HG02678 (cell line): Measurements from ENCODE around the gene ECE1.
"Not testable (repeated sequence)": the region's sequence is repeated elsewhere in the genome, so short reads cannot be mapped to it uniquely, and the experiment has no call there.

Experiments
- ATAC-seq: cut with Tn5 transposase; IDR thresholded peaks from one replicate; pipeline ENCODE4 v1.9.1; 2021; ENCODE audit warnings: mild to moderate bottlenecking, moderate library complexity; ENCODE audit not compliant: unreplicated experiment

The ECE1 gene

DNA sequence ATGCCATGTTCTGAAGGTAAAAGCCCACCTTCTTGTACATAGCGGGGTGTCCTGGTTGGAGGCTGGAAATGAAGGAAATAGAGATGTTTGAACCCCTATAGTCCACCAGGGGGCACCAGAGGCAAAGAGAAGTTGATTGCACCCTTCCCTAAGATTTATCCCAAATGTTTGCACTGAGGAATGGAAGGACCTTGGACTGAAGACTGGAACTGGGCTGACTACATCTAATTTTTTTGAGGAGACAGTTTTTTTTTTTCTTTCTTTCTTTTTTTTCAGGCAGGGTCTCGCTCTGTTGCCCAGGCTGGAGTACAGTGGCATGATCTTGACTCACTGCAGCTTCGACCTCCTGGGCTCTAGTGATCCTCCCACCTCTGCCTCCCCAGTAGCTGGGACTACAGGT, 58.2 kb downstream of the ECE1 start:
- no peak for ATAC-seq

DNA sequence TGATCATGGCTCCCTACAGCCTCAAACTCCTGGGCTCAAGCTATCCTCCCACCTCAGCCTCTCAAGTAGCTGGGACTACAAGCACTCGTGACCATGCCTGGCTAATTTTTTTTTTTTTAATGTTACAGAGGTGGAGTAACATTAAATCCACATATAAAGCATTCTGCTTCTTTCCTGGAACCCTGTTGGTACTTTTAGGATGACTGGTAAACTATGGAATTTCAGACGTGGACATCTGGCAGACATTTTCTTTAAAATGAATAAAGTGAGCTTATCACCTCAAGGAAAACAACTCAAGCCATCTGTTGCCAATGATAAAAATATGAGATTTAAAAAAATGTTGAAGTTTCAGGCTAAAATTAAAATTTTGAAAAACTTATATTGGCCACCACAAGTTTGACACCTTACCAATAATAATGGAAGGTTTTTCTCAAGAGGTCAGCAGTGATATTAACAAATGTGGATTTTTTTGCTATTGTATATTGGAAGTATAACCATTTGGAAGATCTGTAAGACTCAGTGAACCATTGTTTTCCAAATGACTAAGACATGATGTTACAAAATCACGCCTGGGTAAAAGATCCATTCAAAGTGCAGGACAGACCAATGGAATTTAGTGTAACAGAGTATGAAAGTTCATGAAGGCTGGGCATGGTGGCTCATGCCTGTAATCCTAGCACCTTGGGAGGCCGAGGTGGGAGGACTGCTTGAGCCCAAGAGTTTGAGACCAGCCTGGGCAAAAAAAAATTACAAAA, 60.8 kb downstream of the ECE1 start:
- no peak for ATAC-seq

DNA sequence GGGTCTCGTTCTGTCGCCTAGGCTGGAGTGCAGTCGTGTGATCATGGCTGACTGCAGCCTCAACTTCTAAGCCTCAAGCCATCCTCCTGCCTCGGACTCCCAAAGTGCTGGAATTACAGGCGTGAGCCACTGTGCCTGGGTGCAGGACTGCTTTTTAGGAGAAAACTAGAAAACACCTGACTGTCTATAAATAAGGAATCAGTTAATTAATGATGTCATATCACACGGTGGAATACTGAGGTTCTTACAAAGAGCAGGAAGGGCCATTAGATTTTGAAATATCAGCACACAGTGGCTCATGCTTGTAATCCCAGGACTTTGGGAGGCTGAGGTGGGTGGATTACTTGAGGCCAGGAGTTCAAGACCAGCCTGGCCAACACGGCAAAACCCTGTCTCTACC, 62.0 kb downstream of the ECE1 start:
- not testable (repeated sequence) for ATAC-seq

DNA sequence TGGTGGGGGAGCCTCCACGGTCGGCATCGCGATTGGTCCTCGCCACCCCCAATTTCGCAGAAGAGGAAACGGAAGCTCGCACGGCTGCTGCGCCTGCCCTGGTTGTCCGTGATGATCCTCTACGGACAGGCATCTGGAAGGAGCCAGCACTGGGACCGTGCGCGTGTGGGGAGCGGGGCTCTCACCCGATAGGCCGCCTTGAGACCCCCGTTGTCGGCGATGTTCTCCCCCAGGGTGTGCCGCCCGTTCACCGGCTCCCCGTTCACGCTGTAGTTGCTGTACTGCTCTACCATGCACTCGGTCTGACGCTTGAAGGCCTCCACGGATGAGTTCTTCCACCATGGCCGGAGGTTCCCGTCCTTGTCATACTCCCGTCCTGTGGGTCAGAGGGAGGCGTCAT, 65.2 kb downstream of the ECE1 start:
- no peak for ATAC-seq

DNA sequence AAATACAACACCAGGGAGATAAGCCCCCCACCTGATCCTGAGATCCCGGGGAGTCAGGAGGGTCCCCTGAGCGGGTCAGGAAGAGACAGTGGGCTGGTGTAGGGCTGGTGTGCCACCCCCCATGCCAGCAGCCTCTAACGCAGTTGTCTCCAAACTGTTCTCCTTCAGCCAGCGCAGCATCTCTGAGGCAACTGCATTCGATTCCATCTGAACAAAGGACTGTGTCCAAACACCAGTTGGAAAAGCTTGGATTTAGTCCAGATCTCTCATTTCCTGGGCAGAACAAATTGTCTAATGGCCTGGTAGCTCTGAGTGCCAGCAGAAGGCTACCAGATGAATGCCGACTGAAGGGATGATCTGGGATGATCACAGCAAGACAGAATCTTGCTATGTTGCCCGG, 69.4 kb downstream of the ECE1 start:
- ATAC-seq, result no peak

DNA sequence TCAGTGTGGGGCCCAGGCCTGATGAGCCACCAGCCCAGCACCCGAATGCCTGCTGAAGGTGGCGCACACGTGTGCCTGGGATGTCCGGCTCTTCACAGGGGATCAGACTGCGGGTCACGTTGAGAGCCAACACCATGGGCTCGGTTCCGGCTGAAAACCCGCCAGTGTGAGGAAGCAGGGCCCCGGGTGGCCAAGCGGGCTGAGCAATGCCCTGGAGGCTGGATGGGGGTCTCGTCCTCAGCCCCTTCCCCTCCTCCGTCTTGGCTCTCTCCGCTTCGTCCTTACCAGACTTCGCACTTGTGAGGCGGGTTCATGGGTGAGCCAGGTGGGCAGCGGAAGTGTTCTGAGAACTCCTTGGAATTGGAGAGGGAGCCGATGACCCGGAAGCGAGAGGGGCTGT, 70.6 kb downstream of the ECE1 start:
- ATAC-seq, result no peak

DNA sequence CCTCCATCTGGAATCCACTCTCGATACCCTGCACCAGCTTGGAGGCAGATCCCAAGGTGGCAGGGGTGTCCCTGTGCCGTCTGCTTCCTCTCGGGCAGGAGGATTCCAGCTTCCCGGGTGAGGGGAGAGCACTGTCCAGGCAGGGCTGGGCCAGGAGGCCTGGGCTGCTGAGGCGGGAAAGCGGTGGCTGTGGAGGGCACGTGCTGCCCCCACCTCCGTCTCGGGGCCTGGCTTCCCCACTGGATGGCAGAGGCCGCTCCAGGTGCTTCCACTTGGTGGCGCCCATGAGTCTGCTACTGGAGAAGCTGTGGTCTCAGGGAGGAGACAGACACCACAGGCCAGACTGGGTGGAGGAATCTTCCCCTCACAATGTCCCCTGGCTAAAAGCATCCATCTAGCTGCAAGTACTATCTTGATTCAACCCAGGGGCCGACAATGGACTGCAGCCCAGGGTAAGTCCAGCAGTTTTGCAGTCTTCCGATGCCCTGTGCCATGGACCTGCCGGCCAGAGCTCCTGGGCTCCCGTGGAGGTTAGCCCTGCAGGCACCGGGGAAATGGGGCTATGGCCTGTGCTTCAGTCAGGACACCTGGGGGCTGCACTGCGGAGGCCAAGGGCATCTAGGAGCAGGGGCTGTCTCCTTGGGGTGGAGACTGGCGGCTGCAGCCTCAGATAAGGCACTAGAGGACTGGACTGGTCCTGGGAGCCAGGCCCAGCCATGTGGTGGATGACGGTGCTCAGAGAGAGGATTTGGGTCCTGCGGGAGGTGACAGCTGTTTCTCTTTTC, 72.3 kb downstream of the ECE1 start:
- no peak for ATAC-seq

DNA sequence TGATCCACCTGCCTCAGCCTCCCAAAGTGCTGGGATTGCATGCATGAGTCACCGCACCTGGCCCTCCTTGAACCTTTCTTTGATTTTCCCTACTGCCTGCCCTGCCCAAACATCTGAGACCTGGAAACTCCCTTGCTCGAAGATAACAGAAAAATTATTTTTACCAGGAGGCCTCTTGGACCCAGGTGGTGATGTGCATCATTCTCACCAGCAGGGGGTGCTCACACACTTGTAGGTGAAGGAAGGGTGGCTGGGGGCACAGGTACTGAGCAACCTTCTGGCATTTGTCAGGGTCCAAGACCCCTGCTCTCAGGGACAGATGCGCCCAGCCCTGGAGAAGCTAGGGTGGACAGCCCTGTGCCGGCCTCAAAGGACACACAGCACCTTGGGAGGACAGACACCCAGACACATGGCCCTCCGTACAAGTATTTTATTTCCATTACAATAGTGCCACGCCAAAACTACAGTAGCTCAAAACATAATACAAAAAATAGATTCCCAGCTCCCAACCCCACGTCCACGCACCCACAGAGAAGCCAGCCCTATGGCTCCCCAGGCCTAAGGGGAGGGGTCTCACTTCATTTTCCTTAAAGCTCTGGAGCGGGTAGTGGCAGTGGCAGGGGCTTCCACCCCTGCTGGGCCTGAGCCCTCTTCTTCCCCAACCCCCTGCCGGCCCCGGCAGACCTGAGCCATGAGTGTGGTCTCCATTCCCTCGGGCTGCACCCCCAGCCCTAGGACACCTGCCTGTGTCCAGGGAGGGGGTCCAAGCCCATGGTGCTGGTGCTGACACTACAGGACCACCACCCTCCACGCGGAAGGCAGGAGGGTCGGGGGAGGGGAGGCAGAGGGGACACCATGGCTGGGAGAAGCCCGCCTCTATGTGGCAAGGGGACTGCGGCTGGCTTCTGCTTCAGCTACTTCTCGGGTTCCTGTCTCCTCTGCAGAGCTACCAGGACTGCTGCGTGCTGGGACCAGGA, 73.1 kb downstream of the ECE1 start:
- ATAC-seq, result no peak

DNA sequence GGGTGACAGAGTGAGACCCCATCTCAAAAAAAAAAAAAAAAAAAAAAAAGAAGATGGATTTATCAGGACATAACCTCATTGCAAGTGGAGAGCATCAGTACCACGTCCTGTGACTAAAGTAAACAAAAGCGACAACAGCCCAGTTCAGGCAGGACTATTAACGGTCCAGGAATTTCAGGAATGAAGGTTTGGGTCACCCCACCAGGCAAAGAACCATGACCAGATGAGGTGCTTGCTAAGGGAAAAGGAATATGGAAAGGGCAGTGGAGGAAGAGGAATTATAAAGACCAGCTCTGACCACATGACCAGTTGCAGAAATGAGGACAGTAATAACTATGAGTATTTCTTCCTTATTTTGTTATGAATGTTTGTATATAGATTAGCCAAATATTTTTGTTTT, 78.1 kb downstream of the ECE1 start:
- ATAC-seq, result no peak

DNA sequence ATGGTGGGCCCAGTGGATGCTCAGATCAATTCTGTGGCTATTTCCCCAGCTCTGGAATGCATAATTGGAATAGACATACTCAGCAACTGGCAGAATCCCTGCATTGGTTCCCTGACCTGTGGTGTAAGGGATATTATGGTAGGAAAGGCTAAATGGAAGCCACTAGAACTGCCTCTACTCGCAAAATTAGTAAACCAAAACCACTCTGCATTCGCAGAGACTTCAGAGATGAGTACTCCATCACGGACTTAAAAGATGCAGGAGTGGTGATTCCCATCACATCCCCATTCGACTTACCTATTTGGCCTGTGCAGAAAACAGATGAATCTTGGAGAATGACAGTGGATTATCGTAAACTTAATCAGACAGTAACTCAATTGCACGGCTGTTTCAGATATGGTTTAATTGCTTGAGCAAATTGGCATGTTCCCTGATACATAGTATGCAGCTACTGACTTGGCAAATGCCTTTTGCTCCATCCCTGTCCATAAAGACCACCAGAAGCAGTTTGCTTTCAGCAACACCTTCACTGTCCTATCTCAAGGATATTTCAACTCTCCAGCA, 82.0 kb downstream of the ECE1 start:
- ATAC-seq, result not testable (repeated sequence)

DNA sequence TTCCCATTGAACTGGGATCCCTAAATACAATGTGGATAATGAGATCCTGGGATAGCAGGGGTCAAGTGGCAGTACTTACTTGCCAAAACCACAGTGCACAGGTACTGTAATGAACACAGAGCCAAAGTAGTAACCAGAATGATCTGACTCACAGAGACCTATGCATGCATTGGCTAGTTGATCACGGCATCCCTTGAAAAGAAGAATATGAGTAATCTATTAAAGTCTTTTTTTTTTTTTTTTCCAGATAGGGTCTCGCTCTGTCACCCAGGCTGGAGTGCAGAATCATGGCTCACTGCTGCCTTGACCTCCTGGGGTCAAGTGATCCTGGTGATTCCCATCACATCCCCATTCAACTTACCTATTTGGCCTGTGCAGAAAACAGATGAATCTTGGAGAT, 84.1 kb downstream of the ECE1 start:
- ATAC-seq, result no peak

DNA sequence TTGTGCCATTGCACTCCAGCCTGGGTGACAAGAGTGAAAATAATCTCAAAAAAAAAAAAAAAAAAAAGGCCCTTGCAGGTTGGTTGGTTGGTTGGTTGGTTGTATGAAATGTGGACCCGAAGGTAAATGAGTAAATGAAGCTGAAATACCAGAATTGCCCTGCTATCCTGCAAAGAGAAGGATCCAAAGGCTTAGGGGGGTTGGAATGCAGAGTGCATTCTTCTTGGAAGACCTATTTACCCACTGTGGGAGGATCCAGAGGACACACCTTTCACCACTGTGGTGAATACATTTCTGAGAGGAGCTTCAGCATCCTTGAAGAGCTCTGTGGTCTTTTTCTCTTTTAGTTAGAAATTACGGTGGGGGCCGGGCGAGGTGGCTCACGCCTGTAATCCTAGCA, 84.8 kb downstream of the ECE1 start:
- ATAC-seq, result no peak

DNA sequence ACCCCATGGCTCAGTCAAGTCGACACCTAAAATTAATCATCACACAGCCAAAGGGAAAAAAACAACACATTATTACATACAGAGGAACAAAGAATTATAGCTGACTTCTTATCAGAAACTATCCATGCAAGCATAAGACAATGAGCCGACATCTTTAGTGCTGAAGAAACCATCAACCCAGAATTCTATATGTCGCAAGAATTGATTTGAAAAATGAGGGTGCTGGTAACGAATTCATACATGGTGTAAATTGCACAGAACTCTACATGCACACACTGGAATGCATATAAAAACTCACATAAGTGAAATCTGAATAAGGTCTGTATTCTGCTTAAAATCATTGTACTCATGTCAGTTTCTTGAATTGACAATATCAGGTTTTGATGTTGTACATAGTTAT, 88.6 kb downstream of the ECE1 start:
- no peak for ATAC-seq

DNA sequence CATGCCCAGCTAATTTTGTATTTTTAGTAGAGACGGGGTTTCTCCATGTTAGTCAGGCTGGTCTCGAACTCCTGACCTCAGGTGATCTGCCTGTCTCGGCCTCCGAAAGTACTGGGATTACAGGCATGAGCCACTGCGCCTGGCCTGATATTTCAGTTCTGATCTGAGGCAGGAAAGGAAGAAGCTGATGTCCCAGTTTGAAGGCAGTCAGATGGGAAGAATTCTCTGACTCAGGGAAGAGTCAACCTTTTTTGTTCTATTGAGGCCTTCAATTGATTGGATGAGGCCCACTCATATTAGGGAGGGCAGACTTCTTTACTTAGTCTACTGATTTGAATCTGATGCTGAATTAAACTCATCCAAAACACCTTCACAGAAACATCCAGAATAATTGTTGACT, 89.0 kb downstream of the ECE1 start:
- not testable (repeated sequence) for ATAC-seq

DNA sequence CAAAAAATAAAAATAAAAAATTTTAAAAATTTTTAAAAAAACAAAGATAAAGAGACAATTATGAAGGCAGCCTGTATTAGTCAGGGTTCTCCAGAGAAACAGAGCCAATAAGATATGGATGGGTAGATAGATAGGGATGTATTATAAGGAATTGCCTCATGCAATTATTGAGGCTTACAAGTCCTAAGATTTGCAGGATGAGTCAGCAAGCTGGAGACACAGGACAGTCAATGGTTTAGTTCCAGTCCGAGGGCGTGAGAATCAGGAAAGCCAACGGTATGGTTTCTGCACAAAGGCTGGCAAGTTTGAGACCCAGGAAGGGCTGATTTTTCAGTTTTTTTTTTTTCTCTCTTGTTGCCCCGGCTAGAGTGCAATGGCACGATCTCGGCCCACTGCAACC, 89.5 kb downstream of the ECE1 start:
- no peak for ATAC-seq

DNA sequence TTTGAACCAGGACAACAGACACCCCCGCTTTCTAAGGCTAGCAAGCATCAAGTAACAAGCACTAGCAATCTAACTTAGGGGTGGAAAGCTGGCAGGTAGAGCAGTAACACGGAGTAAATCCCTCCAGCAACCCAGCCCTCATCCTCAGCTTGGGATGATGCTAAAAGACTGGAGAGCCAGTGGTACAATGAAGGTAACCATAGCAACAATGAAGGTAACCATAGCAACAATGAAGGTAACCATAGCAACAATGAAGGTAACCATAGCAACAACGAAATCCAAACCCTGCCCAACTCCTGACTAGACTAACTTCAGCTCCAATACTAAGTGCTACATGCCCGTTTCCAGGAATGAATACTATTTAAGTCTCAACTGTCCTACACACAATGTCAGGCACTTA, 91.3 kb downstream of the ECE1 start:
- no peak for ATAC-seq

DNA sequence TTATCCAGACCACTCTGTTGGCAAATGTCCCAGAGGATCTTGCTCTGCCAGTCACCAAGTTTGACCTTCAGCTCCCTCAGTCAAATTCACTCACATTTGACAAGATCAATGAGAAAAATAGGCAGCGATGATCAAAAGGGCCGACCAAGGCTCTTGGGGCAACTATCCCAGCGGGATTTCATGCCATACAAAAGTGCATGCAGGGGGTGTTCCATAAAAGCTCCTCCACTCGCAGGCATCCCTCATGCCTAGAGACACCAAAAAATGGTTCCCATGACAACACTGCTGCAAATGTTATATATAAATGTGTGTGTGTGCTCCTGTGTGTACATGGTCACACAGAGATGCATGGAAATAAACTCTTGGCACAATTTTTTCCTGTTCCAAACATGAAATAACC, 97.4 kb downstream of the ECE1 start:
- ATAC-seq, result no peak

DNA sequence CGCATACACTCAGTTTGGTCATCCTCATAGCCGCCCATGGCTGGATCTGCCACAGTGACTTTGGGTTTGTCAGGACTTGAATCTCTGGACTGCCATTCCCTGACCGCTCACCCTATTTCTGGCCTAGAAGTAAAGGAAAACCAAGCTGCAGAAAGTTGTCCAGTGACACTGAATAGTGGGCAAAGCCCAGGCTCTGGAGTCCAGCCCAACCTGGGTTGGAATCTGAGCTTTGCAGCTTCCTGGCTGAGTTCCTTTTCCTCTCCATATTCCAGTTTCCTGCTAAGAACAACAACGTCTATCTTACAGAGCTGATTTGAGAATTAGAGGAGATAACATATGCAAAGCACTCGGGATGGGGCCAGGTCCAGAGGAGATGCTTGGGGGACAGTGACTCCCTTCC, 98.0 kb downstream of the ECE1 start:
- no peak for ATAC-seq

DNA sequence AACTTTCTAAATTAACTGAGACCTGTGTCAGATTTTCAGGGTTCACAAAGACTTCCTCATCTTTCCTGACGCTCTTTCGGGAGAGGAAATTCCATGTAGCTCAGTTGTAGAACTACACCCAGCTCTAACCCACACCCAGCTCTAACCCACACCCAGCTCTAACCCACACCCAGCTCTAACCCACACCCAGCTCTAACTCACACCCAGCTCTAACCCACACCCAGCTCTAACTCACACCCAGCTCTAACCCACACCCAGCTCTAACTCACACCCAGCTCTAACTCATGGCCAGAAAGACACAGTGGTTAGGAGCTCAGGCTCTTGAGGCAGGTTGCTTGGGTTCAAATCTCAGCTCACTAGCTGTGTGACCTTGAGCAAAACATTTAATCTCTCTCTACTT, 99.5 kb downstream of the ECE1 start:
- not testable (repeated sequence) for ATAC-seq

DNA sequence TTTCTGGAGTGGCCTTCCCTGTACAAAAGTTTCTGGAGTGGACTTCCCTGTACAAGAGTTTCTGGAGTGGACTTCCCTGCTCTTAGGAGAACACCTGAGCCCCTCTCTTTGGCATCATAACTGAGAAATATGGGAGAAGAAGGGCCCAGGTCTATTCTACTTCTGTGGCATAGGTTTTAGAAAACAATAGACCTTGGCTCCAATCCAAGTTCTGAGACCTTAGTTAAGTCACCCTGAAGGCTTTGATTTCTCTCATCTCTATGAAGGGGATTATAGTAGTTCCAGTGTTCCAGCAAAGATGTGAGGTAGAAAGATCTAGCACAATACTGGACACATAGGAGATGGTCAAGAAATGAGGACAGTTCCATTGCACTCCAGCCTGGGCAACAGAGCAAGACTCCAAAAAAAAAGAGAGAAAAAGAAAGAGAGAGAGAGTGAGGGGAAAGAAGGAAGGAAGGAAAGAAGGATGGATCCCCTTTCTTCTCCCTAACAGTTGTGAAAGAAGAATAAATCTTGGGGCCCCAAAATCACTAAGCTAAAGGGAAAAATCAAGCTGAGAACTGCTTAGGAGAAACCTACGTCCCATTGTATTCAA, 100.3 kb downstream of the ECE1 start:
- ATAC-seq, result no peak

DNA sequence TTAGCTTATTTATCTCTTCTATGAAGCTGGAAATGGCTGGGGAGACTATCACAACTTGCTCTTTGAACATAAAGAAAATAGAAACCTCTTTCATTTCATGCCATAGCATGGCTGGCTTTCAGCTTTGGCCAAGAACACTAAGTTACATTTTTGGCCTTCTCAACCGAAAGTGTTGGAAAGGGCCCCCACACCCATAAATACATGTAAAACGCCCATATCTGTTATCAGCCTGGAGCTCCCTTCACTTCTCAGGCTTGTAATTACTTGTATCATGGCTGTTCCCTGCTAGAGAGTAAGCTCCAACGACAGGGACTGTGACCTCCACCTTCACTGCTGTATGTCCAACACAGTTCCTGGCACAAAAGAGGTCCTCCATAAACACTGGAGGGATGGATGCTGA, 100.8 kb downstream of the ECE1 start:
- ATAC-seq, result no peak
